H9 (cell line): ENCODE data around the gene RADIL. TPM values are rescaled to one million over a fixed set of nuclear protein-coding genes. Genes with fewer than 3 reads are reported as not detected.

Source experiments
- DNase-seq: peaks from one replicate; pipeline ENCODE4 v3.0.0-alpha.2; 2017
- H2AFZ ChIP-seq: one replicate; pipeline ENCODE4 v1.6.1; 2013; ENCODE audit warnings: mild to moderate bottlenecking, low read length, control low read depth, moderate library complexity
- H2AK5ac ChIP-seq: 2 replicates; pipeline ENCODE4 v1.6.1; 2013; ENCODE audit warnings: low read length, control low read depth, mixed read lengths; ENCODE audit not compliant: insufficient read length
- H2BK120ac ChIP-seq: one replicate; pipeline ENCODE4 v1.6.1; 2013; ENCODE audit warnings: low read depth, mild to moderate bottlenecking, low read length, control low read depth, inconsistent platforms; ENCODE audit not compliant: poor library complexity, severe bottlenecking
- H2BK12ac ChIP-seq: 2 replicates; pipeline ENCODE4 v1.6.1; 2013; ENCODE audit warnings: low read length, control low read depth, mixed read lengths, low read depth; ENCODE audit not compliant: insufficient read length
- H2BK15ac ChIP-seq: 2 replicates; pipeline ENCODE4 v1.6.1; 2013; ENCODE audit warnings: low read depth, low read length, control low read depth
- H2BK20ac ChIP-seq: one replicate; pipeline ENCODE4 v1.6.1; 2013; ENCODE audit warnings: low read depth, mild to moderate bottlenecking, low read length, control low read depth, inconsistent platforms; ENCODE audit not compliant: poor library complexity, severe bottlenecking
- H2BK5ac ChIP-seq: 2 replicates; pipeline ENCODE4 v1.6.1; 2013; ENCODE audit warnings: low read length, control low read depth, mixed read lengths; ENCODE audit not compliant: insufficient read length
- H3K14ac ChIP-seq: 2 replicates; pipeline ENCODE4 v1.6.1; 2013; ENCODE audit warnings: low read length, control low read depth; ENCODE audit not compliant: insufficient read depth
- H3K18ac ChIP-seq: 2 replicates; pipeline ENCODE4 v1.6.1; 2013; ENCODE audit warnings: low read depth, mild to moderate bottlenecking, mixed read lengths, low read length, control low read depth; ENCODE audit not compliant: insufficient read length
- H3K23ac ChIP-seq: 2 replicates; pipeline ENCODE4 v1.6.1; 2013; ENCODE audit warnings: low read length, control low read depth, mixed read lengths, low read depth; ENCODE audit not compliant: insufficient read length
- H3K23me2 ChIP-seq: 2 replicates; pipeline ENCODE4 v1.6.1; 2013; ENCODE audit warnings: low read depth, mild to moderate bottlenecking, mixed read lengths, low read length, control low read depth; ENCODE audit not compliant: insufficient read length, poor library complexity, severe bottlenecking
- H3K27ac ChIP-seq: 2 replicates; pipeline ENCODE4 v1.5.1; 2013; ENCODE audit warnings: low read length, control low read depth, mixed read lengths, low read depth; ENCODE audit not compliant: insufficient read length
- H3K27me3 ChIP-seq: 2 replicates; pipeline ENCODE4 v1.6.1; 2013; ENCODE audit warnings: low read length, control low read depth, inconsistent platforms; ENCODE audit not compliant: insufficient read depth
- H3K4ac ChIP-seq: 2 replicates; pipeline ENCODE4 v1.6.1; 2013; ENCODE audit warnings: low read depth, mild to moderate bottlenecking, control low read depth, inconsistent platforms, low read length, moderate library complexity
- H3K4me1 ChIP-seq: 2 replicates; pipeline ENCODE4 v1.6.1; 2013; ENCODE audit warnings: low read length, control low read depth, inconsistent platforms; ENCODE audit not compliant: insufficient read depth
- H3K4me2 ChIP-seq: 2 replicates; pipeline ENCODE4 v1.6.1; 2013; ENCODE audit warnings: low read length, control low read depth, mixed read lengths; ENCODE audit not compliant: insufficient read length, insufficient read depth
- H3K56ac ChIP-seq: 2 replicates; pipeline ENCODE4 v1.6.1; 2013; ENCODE audit warnings: low read depth, mild to moderate bottlenecking, mixed read lengths, low read length, control low read depth; ENCODE audit not compliant: insufficient read length
- H3K79me1 ChIP-seq: 2 replicates; pipeline ENCODE4 v1.6.1; 2013; ENCODE audit warnings: low read depth, mild to moderate bottlenecking, moderate library complexity, low read length, control low read depth, inconsistent platforms; ENCODE audit not compliant: insufficient read depth, poor library complexity, severe bottlenecking
- H3K79me2 ChIP-seq: 2 replicates; pipeline ENCODE4 v1.6.1; 2013; ENCODE audit warnings: low read length, control low read depth, inconsistent platforms; ENCODE audit not compliant: insufficient read depth
- H3K9ac ChIP-seq: 2 replicates; pipeline ENCODE4 v1.6.1; 2013; ENCODE audit warnings: low read length, control low read depth, mixed read lengths; ENCODE audit not compliant: insufficient read length; ENCODE audit errors: extremely low read depth
- H3K9me3 ChIP-seq: one replicate; pipeline ENCODE4 v1.6.1; 2013; ENCODE audit warnings: low read depth, low read length, inconsistent platforms; ENCODE audit not compliant: control insufficient read depth
- H3T11ph ChIP-seq: one replicate; pipeline ENCODE4 v1.6.1; 2013; ENCODE audit warnings: mild to moderate bottlenecking, low read length, control low read depth, inconsistent platforms
- H4K20me1 ChIP-seq: one replicate; pipeline ENCODE4 v1.6.1; 2013; ENCODE audit not compliant: control insufficient read depth, insufficient read length, insufficient read depth
- H4K5ac ChIP-seq: 2 replicates; pipeline ENCODE4 v1.6.1; 2013; ENCODE audit warnings: low read depth, mild to moderate bottlenecking, mixed read lengths, low read length, control low read depth; ENCODE audit not compliant: insufficient read length
- H4K8ac ChIP-seq: replicated peaks from 2 replicates; pipeline ENCODE4 v1.6.1; 2013; ENCODE audit warnings: low read length, control low read depth, mixed read lengths, low read depth; ENCODE audit not compliant: insufficient read length
- H4K91ac ChIP-seq: 2 replicates; pipeline ENCODE4 v1.6.1; 2013; ENCODE audit warnings: low read depth, mild to moderate bottlenecking, moderate library complexity, mixed read lengths, low read length, control low read depth; ENCODE audit not compliant: insufficient read length
- H3K27ac Mint-ChIP-seq, 3 experiments: 2 replicates in 2 of 3; 3 replicates in 1 of 3; pipeline ENCODE4 v1.8.0; 2020 to 2021; ENCODE audit warnings: mixed read lengths in 3 of 3, mild to moderate bottlenecking in 1 of 3, moderate library complexity in 1 of 3
- H3K27me3 Mint-ChIP-seq: 2 replicates; pipeline ENCODE4 v1.8.0; 2021; ENCODE audit warnings: low read depth, mild to moderate bottlenecking, moderate library complexity, mixed read lengths
- H3K36me3 Mint-ChIP-seq, 3 experiments: 2 replicates in 2 of 3; 3 replicates in 1 of 3; pipeline ENCODE4 v1.8.0; 2020 to 2021; ENCODE audit warnings: low read depth in 3 of 3, mixed read lengths in 3 of 3; ENCODE audit not compliant: insufficient read depth in 1 of 3
- H3K4me1 Mint-ChIP-seq, 2 experiments: 2 replicates each; pipeline ENCODE4 v1.8.0; 2020; ENCODE audit warnings: mixed read lengths in 2 of 2
- H3K4me3 Mint-ChIP-seq, 2 experiments: 2 replicates in 1 of 2; 3 replicates in 1 of 2; pipeline ENCODE4 v1.8.0; 2020 to 2021; ENCODE audit warnings: mild to moderate bottlenecking in 2 of 2, mixed read lengths in 2 of 2, moderate library complexity in 1 of 2
- H3K9me3 Mint-ChIP-seq, 2 experiments: 2 replicates in 1 of 2; 3 replicates in 1 of 2; pipeline ENCODE4 v1.8.0; 2020; ENCODE audit warnings: mild to moderate bottlenecking in 2 of 2, mixed read lengths in 2 of 2, moderate library complexity in 1 of 2
- CTCF ChIP-seq: fragments of 200-600 bp; sonication (generic); conservative IDR thresholded peaks from 3 replicates; pipeline ENCODE4 v1.8.0; 2021; ENCODE audit warnings: antibody characterized with exemption, mild to moderate bottlenecking
- WGBS: extraction: QIAGEN DNeasy Blood & Tissue Kit; methylation state at CpG from one replicate; pipeline ENCODE4 v1.1.7; 2013; ENCODE audit warnings: missing lambda C conversion rate, low lambda C conversion rate, mixed read lengths; ENCODE audit not compliant: insufficient read length; ENCODE audit errors: extremely low coverage; 5-methylcytosine and 5-hydroxymethylcytosine counted together
- total RNA-seq: library from RNA; stranded (reverse); gene quantifications from 2 replicates; pipeline ENCODE4 v1.2.1, GENCODE V29; 2021

Gene RADIL
- total RNA-seq, 1 experiment from 2014 or later = 4.7 TPM

GRCh38 chr7:4755045-4755444 lies 128.5 kb downstream of the RADIL start:
- Histone ChIP-seq H3K4me2 (no peak overlapping the region), H3K79me1 (no peaks in the 10 kb centered on the region), H3K23ac (no peak overlapping the region), H3K14ac (no peak overlapping the region), H3K4ac (no peak overlapping the region), H3K27ac (no peak overlapping the region), H2AFZ (no peak overlapping the region), H2BK12ac (no peak overlapping the region), H4K91ac (no peak overlapping the region), H2BK5ac (no peak overlapping the region), H4K8ac (no peak overlapping the region), H3K4me1 (no peaks in the 10 kb centered on the region), H3K9me3 (no peaks in the 10 kb centered on the region), H2BK20ac (no peak overlapping the region), H2BK15ac (no peak overlapping the region), H3K27me3 (no peaks in the 10 kb centered on the region), H3K18ac (no peak overlapping the region), H3K9ac (no peak overlapping the region), H2BK120ac (no peak overlapping the region), H3K23me2 (no peaks in the 10 kb centered on the region), H3K56ac (no peak overlapping the region), H3T11ph (no peak overlapping the region), H4K20me1 (no peaks in the 10 kb centered on the region), H4K5ac (no peak overlapping the region), H2AK5ac (no peak overlapping the region), H3K79me2 (no peaks in the 10 kb centered on the region)
- Mint-ChIP-seq H3K4me1 (no peaks in the 10 kb centered on the region), H3K36me3 (peaks cover 7 to 10% (median 9%) of the 10 kb centered on the region in 3 experiments; a peak in 5 of 7 replicates), H3K9me3 (no peaks in the 10 kb centered on the region), H3K27me3 (peaks cover 8% of the 10 kb centered on the region), H3K4me3 (no peak overlapping the region), H3K27ac (no peak overlapping the region)
- no peak for DNase-seq
- WGBS = no CpG with 5 or more reads among the region's 24 CpGs
- TF ChIP-seq CTCF = no peak
